ENCODE data around the gene LINC01488.

GRCh38 chr11:69485337-69486041, 4.0 kb downstream of the LINC01488 start:
- TF ChIP-seq, protein P1, sequence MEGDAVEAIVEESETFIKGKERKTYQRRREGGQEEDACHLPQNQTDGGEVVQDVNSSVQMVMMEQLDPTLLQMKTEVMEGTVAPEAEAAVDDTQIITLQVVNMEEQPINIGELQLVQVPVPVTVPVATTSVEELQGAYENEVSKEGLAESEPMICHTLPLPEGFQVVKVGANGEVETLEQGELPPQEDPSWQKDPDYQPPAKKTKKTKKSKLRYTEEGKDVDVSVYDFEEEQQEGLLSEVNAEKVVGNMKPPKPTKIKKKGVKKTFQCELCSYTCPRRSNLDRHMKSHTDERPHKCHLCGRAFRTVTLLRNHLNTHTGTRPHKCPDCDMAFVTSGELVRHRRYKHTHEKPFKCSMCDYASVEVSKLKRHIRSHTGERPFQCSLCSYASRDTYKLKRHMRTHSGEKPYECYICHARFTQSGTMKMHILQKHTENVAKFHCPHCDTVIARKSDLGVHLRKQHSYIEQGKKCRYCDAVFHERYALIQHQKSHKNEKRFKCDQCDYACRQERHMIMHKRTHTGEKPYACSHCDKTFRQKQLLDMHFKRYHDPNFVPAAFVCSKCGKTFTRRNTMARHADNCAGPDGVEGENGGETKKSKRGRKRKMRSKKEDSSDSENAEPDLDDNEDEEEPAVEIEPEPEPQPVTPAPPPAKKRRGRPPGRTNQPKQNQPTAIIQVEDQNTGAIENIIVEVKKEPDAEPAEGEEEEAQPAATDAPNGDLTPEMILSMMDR (IDR thresholded peaks at IDR 0.05) = no peak
- no peak for TF ChIP-seq EZH2 (IDR thresholded peaks at IDR 0.05; ENCODE audit: borderline replicate concordance, insufficient read depth, low read depth, low read length, poor library complexity, severe bottlenecking)

All from B cell (primary cell).